SK-N-MC (cell line): ENCODE measurements around the gene RNU6-7.

Source experiments
- DNase-seq: peaks from one replicate; pipeline ENCODE4 v3.0.0-alpha.2; 2011; ENCODE audit warnings: low read depth, low spot score
- H3K27ac ChIP-seq: fragments of 200-600 bp; sonication (generic); 2 replicates; pipeline ENCODE4 v1.5.1; 2016; ENCODE audit warnings: mixed run types
- H3K36me3 ChIP-seq: fragments of 200-600 bp; sonication (generic); 2 replicates; pipeline ENCODE4 v1.6.1; 2017; ENCODE audit warnings: antibody characterized with exemption, low read length, mixed read lengths; ENCODE audit not compliant: insufficient read depth
- H3K4me3 ChIP-seq: fragments of 200-600 bp; sonication (generic); 2 replicates; pipeline ENCODE4 v1.5.1; 2016
- H3K9ac ChIP-seq: fragments of 200-600 bp; sonication (generic); 2 replicates; pipeline ENCODE4 v1.8.0; 2017; ENCODE audit warnings: mixed run types, mixed read lengths; ENCODE audit not compliant: insufficient read length
- H3K9me3 ChIP-seq: fragments of 200-600 bp; sonication (generic); 2 replicates; pipeline ENCODE4 v1.6.1; 2017; ENCODE audit warnings: low read depth, mild to moderate bottlenecking, antibody characterized with exemption, low read length, moderate library complexity, mixed read lengths
- EZH2 ChIP-seq: fragments of 200-600 bp; sonication (generic); IDR thresholded peaks from one replicate; pipeline ENCODE4 v1.6.1; 2017; ENCODE audit warnings: antibody characterized with exemption
- FOXP2 ChIP-seq: optimal IDR thresholded peaks from 2 replicates; pipeline ENCODE3; 2011; ENCODE audit warnings: mild to moderate bottlenecking, moderate library complexity; ENCODE audit not compliant: insufficient read depth; ENCODE audit errors: extremely low read length, control extremely low read depth
- POLR2AphosphoS5 ChIP-seq: IDR thresholded peaks from 2 replicates; pipeline ENCODE4 v1.6.1; 2012; ENCODE audit warnings: mild to moderate bottlenecking, low read depth, low read length, borderline replicate concordance

The RNU6-7 gene

DNA sequence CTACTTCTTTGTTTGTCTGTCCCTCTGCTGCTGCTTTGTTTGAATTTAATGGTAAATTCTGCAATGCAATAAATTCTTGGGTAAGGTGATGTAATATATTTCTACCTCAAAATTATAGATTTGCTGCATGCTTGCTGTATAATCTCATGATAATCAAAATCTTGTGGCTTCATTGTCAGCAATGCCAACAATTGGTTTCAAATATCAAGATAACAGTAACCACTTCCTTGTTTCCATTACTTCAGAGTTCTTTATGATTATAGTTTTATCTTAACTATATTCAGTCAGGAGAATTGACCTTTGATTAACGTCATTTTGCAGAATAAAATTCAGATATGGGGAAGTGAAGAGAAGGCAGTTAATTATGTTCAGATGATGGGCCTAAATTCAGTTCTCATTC, 31.4 kb downstream of the RNU6-7 start:
- TF ChIP-seq EZH2 (no peak), FOXP2 (no peak), POLR2AphosphoS5 (no peak)
- H3K36me3 ChIP-seq, result no peaks in the 10 kb centered on the region
- DNase-seq, result no peak

GRCh38 chr14:32244404-32244803, 42.6 kb downstream of the RNU6-7 start:
- Histone ChIP-seq H3K27ac (no peak overlapping the region), H3K9ac (no peak overlapping the region), H3K36me3 (no peaks in the 10 kb centered on the region), H3K9me3 (no peaks in the 10 kb centered on the region), H3K4me3 (no peak overlapping the region)
- TF ChIP-seq FOXP2 (no peak), POLR2AphosphoS5 (no peak)
- DNase-seq, result no peak

More for the DNA sequence above, 31.4 kb downstream of the RNU6-7 start:
- Histone ChIP-seq H3K4me3 (no peak overlapping the region), H3K27ac (no peak overlapping the region), H3K9me3 (no peaks in the 10 kb centered on the region), H3K9ac (no peak overlapping the region)

DNA sequence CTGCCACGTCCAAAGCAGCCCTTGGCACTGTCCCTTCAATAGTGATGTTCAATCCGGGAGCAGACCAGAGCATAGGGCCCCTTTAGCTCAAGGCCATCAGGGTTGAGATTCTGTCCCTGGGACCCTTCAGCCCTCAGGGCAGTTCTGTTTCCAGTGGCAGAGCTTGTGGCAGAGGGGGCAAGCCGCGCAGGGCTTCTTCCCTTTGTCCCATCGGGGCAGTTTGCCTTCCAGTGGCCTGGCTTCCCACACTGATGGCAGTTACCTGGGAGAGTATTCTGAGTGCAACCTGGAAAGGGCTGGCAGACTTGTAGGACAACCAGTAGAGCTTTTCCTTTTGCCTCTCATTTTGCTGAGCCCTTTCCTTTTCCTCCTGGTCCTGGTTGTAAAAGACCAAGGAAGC, 44.9 kb downstream of the RNU6-7 start:
- no peak for TF ChIP-seq POLR2AphosphoS5
- no peak for TF ChIP-seq EZH2
- no peak for TF ChIP-seq FOXP2
- H3K4me3 ChIP-seq, result no peak overlapping the region
- H3K36me3 ChIP-seq, result no peaks in the 10 kb centered on the region
- no peaks in the 10 kb centered on the region for H3K9me3 ChIP-seq
- no peak overlapping the region for H3K9ac ChIP-seq
- DNase-seq, result no peak
- H3K27ac ChIP-seq, result no peak overlapping the region

DNA sequence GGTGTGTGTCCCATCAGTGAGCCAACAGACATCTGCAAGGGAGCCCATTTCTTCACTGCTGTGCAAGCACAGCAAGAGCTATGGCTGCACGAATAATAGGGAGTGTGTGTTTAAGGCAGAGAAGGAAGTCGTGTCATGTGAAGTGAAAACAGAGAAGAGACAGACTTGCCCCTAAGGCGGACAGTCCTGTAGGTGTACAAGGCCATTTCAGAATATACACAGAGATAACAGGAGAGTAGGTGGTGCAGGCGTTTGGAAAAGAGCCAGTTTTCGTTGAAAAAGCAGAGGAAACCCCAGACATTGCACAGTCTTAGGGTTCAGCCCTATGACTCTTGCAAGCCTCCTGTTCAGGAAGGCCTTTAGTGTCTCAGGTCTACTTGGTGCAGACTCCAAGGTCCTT, 47.5 kb downstream of the RNU6-7 start:
- no peak overlapping the region for H3K9ac ChIP-seq

DNA sequence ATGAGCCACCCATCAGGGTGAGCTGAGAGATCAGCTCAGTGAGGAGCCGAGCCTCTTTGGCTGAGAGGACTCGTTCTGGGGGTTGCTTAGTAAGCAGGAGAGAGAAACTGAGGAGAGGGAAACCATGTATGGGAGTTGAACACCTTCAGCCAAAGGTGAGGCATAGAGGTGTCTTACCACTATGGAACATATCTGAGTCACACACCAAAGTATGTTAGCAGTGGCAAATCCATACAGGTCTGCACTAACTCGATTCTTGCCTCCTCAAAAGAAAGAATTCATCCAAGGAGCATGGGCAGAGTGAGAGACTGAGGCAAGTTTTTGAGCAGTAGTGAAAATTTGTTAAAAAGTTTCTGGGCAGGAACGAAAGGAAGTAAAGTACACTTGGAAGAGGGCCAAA, 47.9 kb downstream of the RNU6-7 start:
- Histone ChIP-seq H3K4me3 (no peak overlapping the region), H3K9me3 (no peaks in the 10 kb centered on the region), H3K36me3 (no peaks in the 10 kb centered on the region), H3K9ac (no peak overlapping the region), H3K27ac (no peak overlapping the region)
- no peak for DNase-seq
- no peak for TF ChIP-seq FOXP2
- TF ChIP-seq EZH2, result no peak
- TF ChIP-seq POLR2AphosphoS5, result no peak

More for the DNA sequence above, 47.5 kb downstream of the RNU6-7 start:
- no peak overlapping the region for H3K27ac ChIP-seq
- no peak overlapping the region for H3K4me3 ChIP-seq
- no peak for DNase-seq
- TF ChIP-seq EZH2 (no peak), POLR2AphosphoS5 (no peak), FOXP2 (no peak)
- H3K36me3 ChIP-seq, result no peaks in the 10 kb centered on the region
- H3K9me3 ChIP-seq, result no peaks in the 10 kb centered on the region

- Histone ChIP-seq H3K9ac (no peak overlapping the region), H3K4me3 (no peak overlapping the region), H3K9me3 (no peaks in the 10 kb centered on the region), H3K27ac (no peak overlapping the region), H3K36me3 (no peaks in the 10 kb centered on the region)
- DNase-seq, result no peak
- no peak for TF ChIP-seq POLR2AphosphoS5
- TF ChIP-seq EZH2, result no peak
- TF ChIP-seq FOXP2, result no peak
These were observed 48.8 kb downstream of the RNU6-7 start for GRCh38 chr14:32250681-32251080.

- no peaks in the 10 kb centered on the region for H3K9me3 ChIP-seq
- H3K9ac ChIP-seq, result no peak overlapping the region
- H3K36me3 ChIP-seq, result no peaks in the 10 kb centered on the region
- DNase-seq, result no peak
- TF ChIP-seq POLR2AphosphoS5 (no peak), EZH2 (no peak), FOXP2 (no peak)
- no peak overlapping the region for H3K27ac ChIP-seq
- H3K4me3 ChIP-seq, result no peak overlapping the region
These were observed 49.7 kb downstream of the RNU6-7 start for GRCh38 chr14:32251530-32251929.
